Islet of Langerhans (tissue), 1 donor: ENCODE data around the gene JMJD1C.
"Not testable (repeated sequence)": the region's sequence is repeated elsewhere in the genome, so short reads cannot be mapped to it uniquely, and the experiment has no call there.

Source experiments
- FAIRE-seq: peaks from one replicate; lab custom pipeline; 2011; peaks lifted over from hg19 to GRCh38; lab: Jason Lieb, UNC

The JMJD1C gene

DNA sequence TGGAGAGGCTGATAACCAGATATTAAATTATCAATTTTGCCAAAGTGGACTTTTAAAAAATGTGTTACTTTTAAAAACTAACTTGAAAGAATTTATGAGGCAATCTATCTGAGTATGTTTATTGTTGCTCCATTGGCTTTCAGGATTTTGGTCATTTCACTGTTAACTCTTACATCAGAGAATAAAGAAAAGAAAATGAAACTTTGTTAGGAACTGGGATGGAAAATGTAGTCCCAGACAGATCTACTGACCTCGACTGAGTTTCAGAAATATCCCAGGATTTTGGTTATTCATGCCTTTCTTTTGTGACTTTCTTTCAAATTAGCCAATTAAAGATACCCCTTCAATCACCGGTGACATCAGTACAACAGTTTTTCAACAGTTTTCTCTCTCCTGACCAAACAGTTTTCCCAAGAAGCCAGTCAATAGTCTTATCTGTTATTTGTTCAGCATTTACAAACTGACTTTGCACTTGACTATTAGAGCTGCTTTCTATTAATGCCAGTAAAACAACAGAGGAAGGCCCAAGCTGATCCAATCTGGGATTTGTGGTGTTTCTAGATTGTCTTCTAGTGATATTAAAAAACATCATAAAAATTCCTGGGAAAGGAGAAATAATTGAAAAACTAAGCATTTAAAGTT lies 296.8 kb downstream of the JMJD1C start:
- peak; percentile 56 for FAIRE-seq

DNA sequence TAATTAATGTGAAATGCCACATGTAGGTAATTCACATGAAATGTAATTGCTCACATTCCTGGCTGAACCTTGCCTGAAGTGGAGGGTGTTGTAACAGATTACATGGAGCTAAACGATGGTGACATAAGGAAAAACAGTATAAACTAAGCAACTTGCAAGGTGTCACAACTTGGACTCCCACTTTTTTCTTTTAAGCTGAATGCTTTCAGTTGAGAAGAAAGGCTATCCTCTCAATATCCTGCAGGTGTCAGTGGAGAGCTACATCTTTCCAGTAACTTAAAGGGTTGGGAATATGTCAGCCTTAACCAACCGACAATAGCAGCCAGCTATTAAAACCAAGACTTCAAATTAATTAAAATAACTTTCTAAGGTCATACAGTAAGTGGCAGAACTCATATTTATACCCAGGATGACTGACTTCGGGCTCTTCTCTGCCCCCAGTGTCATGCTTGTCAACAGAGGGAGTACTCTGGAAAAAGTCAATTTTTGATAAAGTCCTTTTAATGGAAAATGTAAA lies 299.0 kb downstream of the JMJD1C start:
- peak; percentile 98 for FAIRE-seq

DNA sequence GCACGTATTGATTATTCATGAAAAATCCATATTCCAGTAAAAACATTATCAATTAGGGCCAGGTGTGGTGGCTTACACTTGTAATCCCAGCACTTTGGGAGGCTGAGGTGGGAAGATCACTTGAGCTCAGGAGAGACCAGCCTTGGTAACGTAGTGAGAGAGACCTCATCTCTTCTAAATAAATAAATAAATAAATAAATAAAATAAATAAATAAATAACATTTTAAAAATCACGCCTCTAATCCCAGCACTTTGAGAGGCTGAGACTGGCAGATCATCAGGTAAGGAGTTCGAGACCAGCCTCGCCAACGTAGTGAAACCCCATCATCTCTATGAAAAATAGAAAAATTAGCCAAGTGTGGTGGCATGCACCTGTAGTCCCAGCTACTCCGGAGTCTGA lies 300.5 kb downstream of the JMJD1C start:
- no peak for FAIRE-seq

DNA sequence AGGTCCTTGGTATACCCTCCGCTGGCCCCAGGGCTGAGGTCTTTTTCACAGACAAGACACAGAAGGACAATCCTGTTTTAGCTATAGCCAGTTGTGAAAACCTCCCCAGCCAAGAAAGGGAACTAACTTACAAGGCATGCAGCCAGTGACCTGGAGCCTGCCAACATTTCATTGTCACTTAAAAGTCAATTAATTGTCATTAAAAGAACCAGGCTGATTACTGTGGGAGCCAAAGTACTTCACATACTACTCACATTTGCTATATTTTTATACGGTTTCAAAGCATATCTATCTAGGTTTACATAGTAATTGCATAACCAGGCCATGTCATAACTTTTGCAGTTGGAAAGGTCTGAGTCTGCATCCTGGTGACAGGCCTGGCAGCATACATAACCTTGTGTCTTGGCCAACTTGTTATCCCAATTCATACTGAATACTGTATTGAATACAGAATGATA lies 301.6 kb downstream of the JMJD1C start:
- no peak for FAIRE-seq

DNA sequence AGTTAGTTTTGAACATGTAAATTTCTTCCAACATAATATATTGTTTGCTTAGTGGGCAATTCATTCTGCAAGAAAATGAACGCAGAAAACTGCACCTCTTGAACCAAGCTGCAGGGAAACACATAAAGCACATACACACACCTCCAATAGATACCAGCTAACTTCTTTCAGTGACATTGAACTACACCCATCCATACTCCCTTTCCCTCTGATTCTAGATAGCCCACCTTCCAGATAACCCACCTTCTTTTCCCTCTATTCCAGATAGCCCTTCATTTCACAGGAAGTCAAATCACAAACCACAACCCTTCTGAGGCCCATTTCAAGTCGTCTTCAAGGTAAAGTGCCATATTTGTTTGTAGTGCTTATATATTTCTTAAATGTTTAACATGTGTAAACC lies 304.2 kb downstream of the JMJD1C start:
- no peak for FAIRE-seq

DNA sequence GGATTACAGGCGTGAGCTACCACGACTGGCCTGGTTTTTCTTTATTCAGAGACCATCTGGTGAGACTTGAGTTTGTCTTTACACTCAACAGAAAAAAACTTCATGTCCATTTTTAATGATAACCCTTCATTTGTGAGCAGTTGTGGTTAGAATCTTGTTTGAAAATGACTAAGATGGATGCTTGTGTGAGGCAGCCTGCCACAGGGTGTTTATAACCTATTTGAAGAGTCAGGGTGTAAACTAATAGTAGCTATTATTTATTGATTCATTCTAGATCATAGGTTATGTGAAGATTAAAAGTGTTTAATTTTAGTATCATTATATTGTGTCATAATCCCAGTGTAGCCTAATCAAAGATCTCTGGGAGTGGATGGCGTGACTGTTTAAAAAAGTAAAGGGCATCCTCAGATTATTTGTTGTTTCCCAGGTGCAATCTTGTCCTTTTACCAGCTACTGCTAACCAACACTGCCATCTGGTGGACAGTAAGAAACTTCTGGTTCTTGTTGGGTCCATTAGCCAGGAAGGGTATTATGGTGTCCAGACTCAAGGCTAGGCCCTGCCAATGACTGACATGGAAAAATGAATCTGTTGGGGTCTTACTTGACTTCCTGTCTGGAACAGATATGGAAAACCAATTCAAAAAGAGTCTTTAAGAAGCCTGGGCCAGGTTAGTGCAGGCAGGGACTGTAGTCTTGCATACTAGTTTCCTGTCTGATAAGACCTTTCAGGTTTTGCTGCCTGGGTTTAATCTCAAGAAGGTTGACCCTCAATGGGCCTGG lies 307.7 kb downstream of the JMJD1C start:
- FAIRE-seq = peak; percentile 96

DNA sequence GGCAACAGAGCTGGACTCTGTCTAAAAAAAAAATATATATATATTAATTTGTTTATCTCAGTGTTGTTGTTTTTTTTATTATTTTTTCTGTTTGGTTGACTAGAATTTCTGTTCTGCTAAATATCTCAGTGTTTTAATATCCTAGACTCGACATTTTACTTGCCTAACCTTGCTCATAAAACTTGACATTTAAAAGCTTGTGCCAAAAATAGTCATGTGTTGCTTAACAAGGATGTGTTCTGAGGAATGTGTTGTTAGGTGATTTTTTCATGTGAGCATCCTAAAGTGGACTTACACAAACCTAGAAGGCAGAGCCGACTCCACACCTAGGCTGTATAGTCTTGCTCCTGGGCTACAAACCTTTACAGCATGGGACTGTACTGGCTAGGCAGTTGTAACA lies 309.5 kb downstream of the JMJD1C start:
- FAIRE-seq = no peak

DNA sequence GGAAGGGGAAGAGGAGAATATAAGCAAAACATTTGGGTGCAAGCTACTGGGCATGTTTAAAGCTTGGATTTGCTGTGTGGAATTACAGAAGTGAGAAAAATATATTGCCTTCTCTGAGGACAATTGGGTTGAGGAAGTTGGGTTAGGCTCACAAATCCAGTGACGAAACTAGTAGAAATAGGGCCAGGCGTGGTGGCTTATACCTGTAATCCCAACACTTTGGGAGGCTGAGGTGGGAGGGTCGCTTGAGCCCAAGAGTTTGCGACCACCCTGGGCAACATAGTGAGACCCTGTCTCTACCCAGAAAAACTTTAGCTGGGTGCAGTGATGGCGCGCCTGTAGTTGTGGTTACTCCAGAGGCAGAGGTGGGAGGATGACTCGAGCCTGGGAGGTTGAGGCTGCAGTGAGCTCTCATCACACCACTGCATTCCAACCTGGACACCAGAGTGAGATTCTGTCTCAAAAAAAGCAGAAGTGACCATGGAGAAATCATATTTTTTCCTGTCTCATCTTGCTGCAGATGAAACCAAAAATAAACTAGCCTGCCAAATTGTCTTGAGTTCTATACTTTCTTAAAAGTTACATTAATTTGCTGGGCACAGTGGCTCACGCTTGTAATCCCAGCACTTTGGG lies 310.3 kb downstream of the JMJD1C start:
- no peak for FAIRE-seq

DNA sequence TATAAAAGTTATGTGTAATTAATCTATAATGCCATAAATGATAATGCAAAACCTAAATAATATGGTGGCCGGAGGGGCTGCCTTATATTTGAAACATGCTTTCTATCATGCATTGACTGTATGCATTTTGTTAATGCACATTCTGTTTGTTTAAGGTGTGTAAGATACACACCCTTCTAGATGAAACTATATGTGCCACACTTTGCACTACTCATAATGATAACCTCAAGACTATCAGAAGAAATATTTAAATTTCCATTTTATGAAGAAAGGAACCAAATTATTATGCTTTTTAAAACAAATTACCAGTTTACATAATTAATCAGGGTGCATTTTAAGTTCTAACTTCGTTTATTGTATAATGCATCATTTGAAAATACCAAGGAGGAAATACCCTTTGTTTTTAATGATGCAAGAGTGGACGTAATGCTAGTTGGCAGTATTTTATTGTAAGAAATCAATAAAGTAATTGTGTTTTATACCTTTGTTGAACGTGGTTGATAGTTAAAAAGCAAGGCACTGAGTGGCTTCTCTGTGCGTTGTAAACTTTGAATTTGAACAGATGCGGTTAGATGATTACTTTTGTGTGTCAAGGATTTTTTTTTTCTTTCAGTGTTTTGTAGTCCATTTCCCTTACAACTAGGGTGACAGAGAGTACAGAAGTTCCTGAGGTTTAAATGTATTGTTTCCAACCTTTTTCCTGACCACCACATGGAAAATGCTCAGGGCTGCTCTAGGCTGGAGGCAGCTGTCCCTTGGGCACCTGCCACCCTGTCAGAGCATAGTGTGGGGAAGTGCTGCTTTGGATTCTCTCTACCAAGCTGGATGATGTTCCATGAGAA lies 311.0 kb downstream of the JMJD1C start:
- FAIRE-seq = no peak

DNA sequence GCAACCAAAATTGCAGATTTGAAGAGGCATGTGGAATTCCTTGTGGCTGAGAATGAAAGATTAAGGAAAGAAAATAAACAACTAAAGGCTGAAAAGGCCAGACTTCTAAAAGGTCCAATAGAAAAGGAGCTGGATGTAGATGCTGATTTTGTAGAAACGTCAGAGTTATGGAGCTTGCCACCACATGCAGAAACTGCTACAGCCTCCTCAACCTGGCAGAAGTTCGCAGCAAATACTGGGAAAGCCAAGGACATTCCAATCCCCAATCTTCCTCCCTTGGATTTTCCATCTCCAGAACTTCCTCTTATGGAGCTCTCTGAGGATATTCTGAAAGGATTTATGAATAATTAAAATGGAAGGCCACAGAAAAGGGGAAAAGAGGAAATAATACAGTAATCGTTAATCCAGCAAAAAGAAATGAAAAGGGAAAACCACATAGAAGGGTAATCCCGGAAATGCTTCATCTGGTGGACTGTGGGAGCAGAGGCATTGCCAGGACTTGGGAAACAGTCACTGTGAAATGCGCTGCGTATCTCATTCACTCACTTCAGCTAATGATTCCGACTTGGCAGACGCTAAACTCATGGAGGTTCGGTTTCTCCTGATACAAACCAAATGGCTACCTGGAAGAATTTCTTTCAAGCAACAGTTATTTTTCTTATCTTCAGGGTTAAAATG lies 311.8 kb downstream of the JMJD1C start:
- FAIRE-seq = not testable (repeated sequence)

DNA sequence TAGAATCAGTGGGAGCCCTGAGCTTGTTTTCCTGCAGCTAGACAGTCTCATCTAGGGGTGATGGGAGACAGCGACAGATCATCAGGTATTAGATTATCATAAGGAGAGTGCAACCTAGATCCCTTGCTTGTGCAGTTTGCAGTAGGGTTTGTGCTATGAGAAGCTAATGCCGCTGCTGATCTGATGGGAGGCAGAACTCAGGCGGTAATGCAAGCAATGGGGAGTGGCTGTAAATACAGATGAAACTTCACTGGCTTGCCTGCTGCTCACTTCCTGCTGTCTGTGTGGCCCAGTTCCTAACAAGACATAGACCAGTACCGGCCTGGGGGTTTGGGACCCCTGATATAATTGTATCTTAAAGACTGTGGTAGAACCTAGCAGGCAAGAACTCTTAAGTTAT lies 315.0 kb downstream of the JMJD1C start:
- no peak for FAIRE-seq

DNA sequence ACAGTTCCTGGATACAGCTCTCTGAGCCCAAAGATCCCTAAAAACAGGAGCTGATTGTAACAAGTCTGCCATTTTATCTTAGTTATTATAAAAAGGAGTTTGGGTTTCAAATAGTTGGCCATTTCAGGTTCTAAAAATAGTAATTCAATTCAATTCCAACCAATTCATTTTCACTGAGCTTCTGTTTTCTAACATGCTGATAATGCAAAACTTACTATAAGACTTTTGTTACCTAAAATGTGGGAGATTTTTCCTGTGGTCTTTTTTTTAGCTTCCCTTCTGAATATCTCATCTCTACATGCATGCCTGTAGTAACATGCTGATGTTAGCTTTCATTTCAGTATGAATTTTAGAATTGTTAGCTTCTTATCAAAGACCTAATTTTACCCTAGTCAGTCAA lies 319.3 kb downstream of the JMJD1C start:
- FAIRE-seq = no peak

DNA sequence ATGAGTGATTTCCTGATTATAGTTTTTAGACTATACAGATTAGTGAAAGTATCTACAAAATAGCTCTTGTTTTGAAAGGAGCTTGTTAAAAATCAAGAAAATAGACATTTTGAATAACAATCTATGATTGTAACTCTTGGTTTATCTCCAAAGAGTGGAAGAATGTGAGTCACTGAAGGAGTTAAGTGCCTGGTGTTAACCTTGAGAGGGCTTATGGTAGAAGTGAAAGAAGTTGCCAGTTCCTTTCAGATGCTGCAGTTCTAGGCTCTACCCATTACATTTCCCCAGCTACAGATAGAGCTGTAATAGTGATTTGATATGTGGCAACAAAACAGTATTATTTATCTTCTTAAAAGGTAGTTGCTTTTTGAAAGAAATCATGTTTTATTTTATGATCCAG lies 320.0 kb downstream of the JMJD1C start:
- no peak for FAIRE-seq

DNA sequence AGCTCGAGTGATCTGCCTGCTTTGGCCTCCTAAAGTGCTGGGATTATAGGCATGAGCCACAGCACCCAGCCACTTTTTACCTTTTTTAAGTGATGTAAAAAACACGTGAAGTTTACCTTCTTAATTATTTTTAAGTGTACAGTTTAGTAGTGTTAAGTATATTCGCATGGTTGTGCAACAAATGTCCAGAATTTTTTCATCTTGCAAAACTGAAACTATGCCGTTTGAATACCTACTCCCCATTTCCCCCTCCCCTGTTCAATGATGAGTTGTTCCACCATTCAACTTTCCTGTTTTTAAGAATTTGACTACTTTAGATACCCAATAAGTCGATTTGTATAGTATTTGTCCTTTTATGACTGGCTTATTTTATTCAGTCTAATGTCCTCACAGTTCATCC lies 321.8 kb downstream of the JMJD1C start:
- no peak for FAIRE-seq

DNA sequence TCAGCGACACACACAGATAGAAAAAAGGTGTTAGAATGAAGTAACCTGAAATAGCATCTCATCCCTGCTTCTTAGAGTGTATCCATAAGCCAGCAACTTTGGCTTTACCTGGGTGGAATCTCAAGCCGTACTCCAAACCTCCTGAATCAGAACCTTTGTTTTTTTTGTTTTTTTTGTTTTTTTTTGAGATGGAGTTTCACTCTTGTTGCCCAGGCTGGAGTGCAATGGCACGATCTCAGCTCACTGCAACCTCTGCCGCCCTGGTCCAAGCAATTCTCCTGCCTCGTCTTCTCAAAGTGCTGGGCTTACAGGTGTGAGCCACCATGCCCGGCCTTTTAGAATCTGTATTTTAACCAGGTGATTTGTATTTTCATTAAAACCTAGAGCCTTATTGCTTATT lies 323.6 kb downstream of the JMJD1C start:
- FAIRE-seq = no peak

DNA sequence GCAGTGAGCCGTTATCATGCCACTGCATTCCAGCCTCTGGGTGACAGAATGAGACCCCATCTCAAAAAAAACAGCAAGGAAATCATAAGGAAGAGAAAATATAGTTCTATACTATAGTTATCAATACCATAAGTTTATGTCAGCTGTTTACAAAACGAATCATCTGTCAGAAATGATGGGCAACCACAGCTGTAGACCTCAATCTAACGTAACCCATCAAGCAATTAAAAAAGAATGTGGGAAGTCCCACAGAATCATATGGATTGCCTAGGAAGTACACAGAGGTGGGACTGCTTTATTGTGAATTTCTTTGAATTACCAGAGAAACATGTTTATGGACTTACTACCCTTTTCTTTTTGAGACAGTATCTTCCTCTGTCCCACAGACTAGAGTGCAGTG lies 325.7 kb downstream of the JMJD1C start:
- FAIRE-seq = no peak

DNA sequence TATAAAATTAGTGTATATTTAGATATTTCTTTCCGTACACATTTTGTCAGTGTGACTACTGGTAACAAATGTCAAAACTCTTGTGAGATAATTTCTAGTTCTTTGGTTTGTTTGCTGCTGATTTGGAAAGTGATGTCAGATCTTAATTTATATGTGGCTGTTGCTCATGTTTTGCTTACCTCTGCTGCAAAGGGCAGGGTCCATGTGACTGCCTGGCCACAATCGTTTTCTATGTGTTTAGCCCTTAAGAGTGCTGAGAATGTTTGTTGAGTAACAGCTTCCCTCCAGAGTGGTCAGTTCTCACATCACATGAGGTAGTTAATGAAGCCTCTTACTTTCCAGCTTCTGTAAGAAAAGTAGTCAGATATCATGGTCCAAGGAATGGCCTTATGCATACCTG lies 328.5 kb downstream of the JMJD1C start:
- FAIRE-seq = peak; percentile 38

DNA sequence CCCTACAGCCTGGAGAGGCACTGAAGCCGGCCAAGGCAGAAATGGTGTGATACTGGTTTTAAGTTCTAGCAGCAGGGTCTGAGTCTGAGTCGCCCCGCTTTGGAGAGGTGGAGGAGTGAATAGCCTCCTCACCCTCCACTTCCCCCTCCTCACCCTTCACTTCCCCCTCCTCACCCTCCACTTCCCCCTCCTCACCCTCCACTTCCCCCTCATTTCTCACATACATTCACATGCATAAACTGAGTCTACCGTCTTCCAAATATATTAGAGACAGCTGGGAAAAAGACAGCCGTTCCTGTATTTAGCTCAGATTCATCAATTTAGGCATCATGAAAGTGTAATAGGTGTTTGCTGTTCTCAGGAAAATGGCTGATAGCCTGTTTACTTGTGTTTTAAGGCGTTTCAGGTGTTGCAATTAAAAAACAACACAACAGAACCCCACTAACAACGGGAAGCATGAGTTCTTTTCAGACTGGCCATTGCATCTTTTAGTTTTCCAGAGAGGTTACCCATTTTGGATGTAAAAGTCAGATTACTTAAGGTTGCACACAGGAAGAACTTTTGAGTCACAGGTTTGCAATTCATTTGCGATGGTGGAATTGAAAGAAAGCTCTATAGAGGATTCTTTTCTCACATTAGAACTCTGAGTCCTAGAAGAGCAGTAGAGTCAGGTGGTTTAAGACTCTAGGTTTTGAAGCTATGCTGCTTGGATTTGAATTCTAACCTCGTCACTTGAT lies 331.8 kb downstream of the JMJD1C start:
- FAIRE-seq = no peak

DNA sequence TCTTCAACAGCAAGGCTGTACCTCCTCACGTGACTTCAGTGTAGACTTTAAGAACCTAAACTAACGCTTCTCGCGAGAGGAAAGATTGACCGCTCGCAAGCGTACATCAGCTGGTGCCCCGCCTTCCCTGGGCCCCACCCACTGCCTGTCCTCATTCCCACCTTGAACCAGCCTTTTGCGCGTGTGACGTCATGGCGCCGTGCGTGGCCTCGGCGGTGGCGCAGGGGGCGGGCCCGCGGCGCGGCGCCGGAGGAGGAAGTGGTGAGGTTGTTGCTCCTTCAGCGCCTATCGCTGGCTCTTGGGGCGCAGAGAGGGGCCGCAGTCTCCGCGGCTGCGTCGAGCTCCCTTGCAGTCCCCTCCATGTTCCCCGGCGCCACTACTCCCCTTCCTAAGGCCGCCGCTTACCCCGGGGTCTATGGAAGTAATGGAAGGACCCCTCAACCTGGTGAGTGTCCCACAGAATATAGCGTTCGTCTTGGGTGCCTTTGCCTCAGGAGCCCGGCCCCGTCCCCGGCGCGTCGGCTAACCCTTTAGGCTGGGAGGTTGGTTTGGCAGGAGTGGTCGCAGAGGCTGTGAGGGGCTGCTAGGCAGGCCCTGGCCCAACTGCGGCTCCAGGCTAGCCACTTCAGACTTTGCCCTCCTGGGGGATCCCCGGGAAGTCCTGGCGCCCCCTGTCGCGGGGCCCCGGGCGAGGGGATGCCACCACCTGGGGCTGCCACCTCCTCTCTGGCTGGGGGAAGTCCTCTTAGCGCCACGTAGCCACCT lies 332.5 kb downstream of the JMJD1C start, which contains the start of gene NRBF2:
Gene NRBF2, plus strand, starts transcription at position 273 of the 765 bp plus-strand sequence. Its CDS starts 143 bp downstream, at position 416.
- FAIRE-seq = no peak

DNA sequence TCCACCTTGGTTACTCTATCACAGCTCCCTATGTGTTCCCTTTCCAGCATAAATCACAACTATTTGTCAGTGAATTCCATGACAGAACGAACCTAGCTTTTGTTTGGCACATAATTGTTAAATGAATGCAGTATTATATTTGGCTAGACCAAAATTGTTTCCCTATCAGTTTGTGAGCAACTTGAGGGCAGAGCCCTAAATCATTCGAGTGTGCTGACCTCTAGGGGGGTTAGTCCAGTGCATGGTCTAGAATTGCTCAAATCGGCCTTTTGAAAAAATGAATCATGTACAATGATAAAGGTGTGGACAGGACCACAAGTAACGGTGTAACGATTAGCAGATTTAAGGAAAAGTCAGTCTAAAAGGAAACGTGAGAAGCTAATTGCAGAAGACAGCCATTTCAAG lies 333.1 kb downstream of the JMJD1C start:
- no peak for FAIRE-seq
